RPMI8226 (cell line): ENCODE measurements around the gene KRT6C.

Experiments used
- DNase-seq: peaks from one replicate; pipeline ENCODE4 v3.0.0-alpha.2; 2015

KRT6C gene

DNA sequence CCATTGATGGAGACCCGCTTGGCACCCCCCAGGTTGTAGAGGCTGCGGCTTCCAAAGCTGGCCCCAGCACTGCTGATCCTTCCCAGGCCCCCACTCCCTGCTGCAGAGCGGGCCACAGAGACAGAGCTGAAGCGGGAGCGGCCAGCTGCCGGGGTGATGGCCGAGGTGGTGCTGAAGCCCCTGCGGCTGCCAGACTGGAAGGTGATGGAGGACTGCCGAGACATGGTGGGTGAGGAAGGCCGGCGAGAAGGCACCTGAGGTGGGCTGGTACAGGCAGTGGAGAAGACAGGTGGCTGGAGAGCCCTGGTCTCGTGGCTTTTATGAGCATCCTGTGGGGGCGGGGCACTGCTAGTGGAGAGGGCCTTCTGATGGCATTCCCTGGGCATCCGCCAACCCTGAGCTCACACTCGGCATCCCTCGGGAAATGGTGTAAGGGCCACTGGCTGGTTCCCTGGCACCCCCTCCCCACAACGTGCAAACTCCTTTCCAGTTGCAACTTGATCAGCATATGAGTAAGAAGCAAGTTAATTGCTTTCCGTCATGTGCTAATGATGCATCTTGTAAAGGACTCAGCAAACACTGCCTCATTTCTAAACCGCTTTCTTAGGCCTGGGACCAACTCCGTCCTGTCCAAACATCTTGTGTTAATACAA, 39.4 kb downstream of the KRT6C start, which contains the start of gene KRT75:
TSS of gene KRT75 (minus strand) at position 291 of the 653 bp plus-strand sequence. CDS start at position 224, 67 bp downstream.
- no peak for DNase-seq

DNA sequence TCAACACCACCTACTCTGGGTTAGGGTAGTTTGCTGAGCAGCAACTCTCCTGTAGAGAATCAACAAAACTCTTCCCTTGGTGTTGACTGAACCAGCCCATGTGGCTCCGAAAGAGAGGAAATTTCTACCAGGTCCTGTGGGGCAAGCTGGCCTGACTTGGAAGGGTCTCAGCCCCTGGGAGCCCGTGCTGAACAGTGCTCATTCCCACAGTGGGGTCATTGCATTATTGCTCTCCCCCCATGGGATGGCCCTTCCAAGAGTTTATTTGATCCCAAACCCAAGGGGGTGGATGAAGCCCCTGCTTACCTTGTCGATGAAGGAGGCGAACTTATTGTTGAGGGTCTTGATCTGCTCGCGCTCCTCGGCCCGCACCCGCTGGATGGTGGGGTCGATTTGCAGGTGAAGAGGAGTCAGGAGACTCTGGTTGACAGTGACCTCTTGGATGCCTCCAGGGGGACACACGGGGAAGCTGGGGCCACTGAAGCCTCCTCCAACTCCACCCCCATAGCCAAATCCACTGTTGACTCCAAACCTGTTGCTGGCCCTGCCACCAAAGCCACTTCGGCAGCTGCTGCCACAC, 40.0 kb downstream of the KRT6C start:
- DNase-seq, result no peak

DNA sequence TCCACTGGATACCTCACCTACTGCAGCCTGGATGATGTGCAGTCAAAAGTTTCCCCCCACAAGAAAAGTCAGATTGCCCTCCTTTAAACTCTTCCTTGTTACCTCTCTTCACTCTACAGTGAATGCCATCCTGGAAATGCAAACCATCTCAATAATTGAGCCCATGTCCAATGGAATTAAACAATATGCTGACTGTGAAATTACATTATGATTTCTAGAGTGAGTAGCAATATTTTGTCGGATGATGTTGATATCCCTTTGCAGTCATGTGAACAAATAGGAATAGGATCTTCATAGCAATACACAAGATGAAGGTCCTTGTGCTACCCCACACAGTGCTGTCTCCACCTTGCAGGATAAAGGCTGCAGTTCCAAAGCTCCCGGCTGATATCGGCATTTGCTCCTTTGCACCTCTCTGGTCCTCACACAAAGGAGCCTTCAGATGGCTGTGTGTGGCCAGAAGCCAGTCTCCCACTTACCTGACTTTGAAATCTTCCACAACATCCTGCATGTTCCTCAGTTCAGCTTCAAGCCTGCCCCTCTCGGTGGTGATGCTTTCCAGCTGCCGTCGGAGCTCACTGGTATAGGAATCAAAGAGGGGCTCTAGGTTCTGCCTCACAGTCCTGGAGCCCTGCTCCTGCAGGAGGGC, 40.9 kb downstream of the KRT6C start:
- DNase-seq, result no peak

DNA sequence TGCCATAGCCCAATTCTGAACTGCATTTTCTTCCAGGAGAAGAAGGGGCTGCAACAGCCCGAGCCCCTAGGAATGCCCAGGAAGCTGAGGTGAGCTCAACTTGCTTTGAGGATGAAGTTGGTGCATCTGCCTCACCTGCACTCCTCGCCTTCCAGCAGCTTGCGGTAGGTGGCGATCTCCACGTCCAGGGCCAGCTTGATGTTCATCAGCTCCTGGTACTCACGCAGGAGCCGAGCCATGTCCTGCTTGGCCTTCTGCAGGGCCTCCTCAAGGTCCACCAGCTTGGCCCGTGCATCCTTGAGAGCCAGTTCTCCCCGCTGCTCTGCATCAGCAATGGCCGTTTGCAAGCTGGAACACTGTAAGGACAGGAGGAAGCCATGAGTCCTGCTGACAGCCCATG, 45.5 kb downstream of the KRT6C start:
- peak; percentile 60 for DNase-seq

DNA sequence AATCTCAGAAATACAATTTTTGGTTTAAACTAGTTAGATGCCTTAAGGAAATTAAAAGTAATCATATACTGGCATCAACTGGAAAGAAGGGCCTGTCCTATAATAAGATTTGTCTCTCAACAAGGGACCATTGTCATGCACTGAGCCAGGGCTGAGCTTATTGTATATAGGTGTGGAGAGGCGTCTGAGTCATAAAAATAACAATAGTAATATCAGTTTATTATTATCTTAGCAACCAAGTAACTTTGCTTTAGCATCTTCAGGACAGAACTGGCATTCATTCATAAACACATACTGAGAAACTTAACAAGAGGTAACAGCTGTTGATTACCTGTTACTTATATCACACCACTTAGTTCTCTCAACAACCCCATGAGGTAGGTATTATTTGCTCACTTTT, 46.5 kb downstream of the KRT6C start:
- DNase-seq, result no peak

DNA sequence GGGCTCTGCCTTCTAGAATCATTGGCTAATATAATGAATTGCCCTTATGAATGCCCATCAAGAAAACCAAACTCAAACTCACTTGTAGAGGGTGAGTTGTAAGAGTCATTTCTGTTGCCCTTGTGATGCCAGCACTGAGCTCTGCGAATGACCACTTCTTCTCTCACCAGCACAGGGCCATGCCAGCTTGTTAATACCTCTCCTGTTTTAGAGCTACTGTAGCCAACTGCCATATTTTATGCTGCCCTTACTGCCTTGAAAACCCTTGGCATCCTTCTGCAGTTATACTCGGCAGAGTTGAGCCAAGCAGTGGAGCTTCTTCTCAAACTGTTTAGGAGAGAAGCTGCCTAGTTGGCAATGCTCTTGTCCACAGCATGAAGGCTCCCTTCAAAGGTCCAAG, 47.6 kb downstream of the KRT6C start:
- DNase-seq, result no peak

DNA sequence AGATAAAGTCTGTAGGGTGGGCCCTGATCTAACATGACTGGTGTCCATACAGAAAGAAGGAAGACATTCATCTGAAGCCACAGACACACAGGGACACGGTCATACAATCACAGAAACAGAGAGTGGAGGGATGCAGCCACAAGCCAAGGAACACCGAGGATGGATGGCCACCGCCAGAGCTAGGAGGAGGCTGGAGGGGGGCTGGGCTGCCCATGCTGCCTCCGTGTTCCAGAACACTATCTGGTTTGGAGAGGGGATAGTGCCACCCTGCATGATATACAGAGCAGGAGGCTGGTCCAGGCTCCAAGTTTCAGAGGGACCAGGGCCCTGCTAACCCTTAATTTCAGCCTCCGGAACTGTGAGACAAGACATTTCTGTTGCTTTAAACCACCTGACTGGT, 48.1 kb downstream of the KRT6C start:
- no peak for DNase-seq

DNA sequence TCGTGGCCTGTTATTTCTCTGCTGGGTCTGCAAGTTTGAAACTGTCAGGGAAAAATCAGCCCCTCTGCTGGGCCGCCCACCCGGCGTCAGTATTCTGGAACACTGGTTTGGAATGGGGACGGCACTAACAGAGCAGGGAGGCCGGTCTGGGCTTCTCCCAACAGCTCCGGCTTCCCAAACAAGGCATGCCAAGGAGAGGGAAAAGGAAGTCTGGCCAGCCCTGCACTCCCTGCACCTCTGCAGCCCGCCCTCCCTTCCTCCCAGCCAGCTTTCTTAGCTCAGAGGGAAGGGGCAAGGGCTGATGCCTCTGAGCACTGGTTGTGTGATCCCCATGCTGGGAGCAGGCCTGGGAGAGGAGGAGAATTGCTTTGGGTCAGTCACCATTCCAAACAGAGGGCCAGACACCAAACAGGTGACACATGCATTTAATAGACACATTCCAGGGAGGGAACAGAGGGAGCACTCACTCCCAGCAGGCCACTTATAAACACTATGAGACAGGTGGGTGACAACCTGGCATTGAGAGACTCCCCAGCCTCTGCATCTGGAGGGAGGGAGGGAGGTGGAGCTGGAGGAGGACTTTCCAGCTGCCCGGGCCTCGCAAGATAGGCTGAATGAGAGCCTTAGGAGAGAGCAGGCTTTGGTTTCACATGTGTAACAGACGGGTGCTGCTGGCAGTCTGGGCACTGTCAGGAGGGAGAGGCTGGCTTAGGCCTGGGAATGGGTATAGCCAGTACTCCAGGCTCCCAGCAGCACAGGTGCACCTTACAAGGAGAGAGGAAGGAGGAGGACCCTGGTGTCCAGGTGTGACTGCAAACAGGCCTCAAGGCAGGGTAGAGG, 49.7 kb downstream of the KRT6C start:
- no peak for DNase-seq

DNA sequence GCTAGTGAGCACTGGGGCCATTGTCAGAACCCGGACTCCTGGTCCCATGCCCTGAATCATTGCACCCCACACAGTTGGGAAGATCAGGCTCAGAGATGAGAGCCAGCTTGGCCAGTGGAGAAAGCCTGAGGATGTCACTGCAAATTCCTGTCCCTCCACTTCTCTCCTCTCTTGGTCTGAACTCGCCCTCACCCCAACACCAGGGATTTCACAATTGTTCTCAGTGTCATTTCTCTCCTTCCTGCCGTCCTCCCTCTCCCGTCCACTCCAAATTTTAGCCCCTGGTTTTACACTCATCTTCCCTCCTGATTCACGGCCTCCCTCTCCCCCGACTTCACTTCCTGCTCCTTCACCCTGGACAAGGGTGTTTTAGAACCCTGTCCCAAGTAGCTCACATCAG, 50.6 kb downstream of the KRT6C start:
- no peak for DNase-seq

DNA sequence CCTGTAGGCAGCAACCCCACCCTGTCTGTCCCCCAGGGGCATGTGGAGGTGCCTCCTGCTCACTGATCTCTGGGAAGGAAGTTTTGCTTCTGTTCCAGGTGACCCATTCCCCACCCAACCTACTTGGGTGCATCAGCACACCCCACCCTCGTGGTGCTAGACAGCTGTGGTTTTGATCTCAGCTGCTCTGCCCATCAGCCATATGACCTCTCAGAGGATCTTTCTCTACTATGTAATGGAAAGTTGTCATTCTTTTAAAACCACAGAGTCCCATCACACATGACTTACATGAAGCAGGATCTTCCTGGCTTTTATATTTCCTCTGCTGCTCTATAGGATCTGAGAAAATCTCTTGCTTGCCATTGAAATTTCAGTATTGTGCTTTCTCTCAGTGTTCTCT, 53.9 kb downstream of the KRT6C start:
- DNase-seq, result no peak

DNA sequence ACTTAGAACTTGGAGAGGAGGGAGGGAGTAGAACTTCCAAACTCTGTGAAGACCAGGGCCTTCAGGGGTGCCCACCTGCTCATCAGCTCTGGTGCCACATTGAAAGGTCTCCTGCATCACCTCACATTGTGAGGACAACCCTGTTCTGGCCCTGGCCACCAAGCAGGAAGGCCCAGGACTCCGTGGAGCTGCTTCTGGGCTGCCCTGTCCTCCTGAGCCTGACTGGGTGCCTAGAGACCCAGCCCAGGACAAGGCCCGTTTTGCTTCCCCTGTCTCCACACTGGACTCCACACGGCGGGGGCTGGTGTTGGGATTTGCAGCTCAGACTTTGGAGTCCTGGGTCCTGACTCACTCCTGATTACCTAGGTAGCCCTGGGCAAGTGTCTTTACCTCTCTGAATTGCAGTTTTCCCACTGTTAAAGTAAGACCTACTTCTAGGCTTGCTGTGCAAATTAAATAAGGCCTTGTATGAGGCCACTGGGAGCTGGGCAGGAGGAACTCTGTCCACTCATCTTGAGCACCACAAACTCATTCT, 55.0 kb downstream of the KRT6C start:
- DNase-seq, result no peak
